ENCODE data around the gene MTMR8. TPM values are rescaled to one million over a fixed set of nuclear protein-coding genes. Genes with fewer than 3 reads are reported as not detected.

MTMR8 gene
- total RNA-seq: 6.9 TPM

DNA sequence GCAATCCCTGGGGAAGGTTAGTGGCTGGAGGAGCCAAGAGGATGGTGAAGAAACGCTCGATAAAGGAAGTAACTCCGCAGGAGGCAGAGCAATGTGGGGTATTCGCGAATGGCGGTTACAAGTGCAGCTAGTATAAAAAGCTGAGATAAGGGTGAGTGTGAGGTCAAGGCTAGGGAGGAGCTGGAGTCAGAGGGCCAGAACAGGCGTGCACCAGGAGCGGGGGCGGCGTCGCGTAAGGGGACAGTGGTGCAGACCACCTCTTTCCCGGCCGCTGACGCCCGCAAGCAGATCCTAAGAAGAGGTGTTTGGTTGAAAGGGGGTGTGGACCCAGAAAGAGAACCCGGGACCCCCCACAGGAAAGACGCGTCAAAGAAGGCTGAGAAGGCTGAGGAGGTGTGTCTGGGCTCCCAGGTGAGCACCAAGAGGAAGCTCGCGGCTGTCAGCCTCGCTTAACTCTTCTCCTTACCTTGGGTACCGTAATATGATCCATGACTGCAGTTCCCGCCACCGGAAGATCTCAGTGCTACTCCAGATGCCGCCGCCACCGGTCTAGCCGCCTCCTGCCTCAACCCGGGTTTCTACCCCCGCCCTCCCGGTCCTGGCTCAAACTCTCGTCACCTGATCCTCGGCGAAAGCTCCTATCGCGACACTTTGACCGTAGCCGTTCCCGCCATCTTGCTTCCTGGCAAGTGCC is at the start of gene MTMR8:
MTMR8 (minus strand) TSS at position 579 of the 694 bp plus-strand sequence; CDS start at position 490, 89 bp downstream.

DNA sequence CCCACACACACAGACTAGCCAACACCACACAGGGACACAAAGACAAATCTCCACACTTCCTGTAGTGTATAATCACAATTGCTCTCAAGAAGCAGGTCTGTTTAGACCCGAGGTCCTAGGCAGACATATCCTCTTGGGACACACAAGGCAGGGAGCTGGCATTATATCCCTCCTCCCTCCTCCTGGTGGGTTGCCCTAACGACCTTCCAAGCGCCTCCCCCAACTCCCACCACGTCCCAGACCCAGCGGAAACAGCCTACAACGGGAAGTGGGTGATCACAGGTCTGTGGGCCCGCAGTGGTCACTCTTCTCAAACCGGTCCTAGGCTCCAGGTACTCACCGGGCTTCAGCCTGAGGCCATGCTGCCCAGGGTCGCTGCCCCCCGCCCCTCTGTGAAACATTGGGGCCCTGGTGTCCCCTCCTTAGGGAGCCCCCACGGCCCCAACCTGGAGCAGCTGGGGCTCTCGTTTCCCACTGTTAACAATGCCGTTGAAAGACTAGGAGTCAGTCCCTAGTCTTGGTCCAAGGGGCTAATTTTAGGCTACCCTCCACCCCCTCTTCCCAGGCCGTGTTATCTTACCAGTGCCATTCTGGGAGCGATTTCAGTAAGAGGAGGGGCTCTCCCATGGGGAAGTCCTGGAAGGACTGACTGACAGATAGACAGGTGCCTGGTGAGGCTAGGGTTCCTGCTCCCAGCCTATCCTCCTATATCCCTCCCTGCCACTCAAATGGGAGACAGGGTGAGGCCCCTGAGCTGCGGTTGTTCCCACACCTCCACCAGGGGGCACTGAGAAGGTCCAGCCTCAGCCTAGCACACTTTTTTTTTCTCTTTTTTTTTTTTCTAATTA is 164.9 kb downstream of the MTMR8 start, which contains the start of gene ASB12:
ASB12 (minus strand) TSS at position 485 of the 848 bp plus-strand sequence. CDS start 4,957 bp downstream, outside the sequence.

Other genes starting within 250 kb of the MTMR8 start
- gene AMER1, start 189.7 kb downstream of the MTMR8 start, total RNA-seq: 14.4 TPM
- 0.63 TPM for gene ASB12, start 164.8 kb downstream of the MTMR8 start, total RNA-seq

Measured in parietal lobe (tissue), 1 donor.